ENCODE measurements around the gene LCK. TPM values are rescaled to one million over a fixed set of nuclear protein-coding genes. Genes with fewer than 3 reads are reported as not detected.
A peak's percentile ranks its signal among the peaks of the same experiment; 100 is the strongest.

Gene LCK
- total and polyA plus RNA-seq, 2 experiments from 2014 or later = not detected

DNA sequence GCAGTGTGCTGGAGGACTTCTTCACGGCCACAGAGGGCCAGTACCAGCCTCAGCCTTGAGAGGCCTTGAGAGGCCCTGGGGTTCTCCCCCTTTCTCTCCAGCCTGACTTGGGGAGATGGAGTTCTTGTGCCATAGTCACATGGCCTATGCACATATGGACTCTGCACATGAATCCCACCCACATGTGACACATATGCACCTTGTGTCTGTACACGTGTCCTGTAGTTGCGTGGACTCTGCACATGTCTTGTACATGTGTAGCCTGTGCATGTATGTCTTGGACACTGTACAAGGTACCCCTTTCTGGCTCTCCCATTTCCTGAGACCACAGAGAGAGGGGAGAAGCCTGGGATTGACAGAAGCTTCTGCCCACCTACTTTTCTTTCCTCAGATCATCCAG lies 34.6 kb downstream of the LCK start:
- Histone ChIP-seq H3K9ac (no peak overlapping the region), H3K9me3 (ENCODE audit: low read depth) (no peaks in the 10 kb centered on the region), H3K27me3 (replicated peaks; ENCODE audit: insufficient read depth) (no peaks in the 10 kb centered on the region), H3F3A (ENCODE audit: insufficient read depth) (peaks cover 5% of the 10 kb centered on the region), H3K27ac (no peak overlapping the region), H3K9me2 (ENCODE audit: insufficient read depth) (no peaks in the 10 kb centered on the region), H3K36me3 (ENCODE audit: low read depth) (no peaks in the 10 kb centered on the region), H3K4me1 (ENCODE audit: insufficient read depth) (no peaks in the 10 kb centered on the region), H3K4me2 (ENCODE audit: unreplicated experiment) (no peak overlapping the region), H4K20me1 (ENCODE audit: insufficient read depth) (no peaks in the 10 kb centered on the region), H2AFZ (no peak overlapping the region), H3K4me3 (no peak overlapping the region), H3K79me2 (ENCODE audit: insufficient read depth) (no peaks in the 10 kb centered on the region)
- WGBS, 2 experiments (ENCODE audit: low coverage in 1 of 2, low lambda C conversion rate in 2 of 2, missing lambda C conversion rate in 2 of 2) = 82 to 90% methylated on average over 3 of the region's 3 CpGs
- TF ChIP-seq EZH2phosphoT487 (IDR thresholded peaks at IDR 0.05; ENCODE audit: insufficient read depth, low read depth) (no peak), EZH2 (IDR thresholded peaks at IDR 0.05; ENCODE audit: insufficient read depth, poor library complexity, severe bottlenecking) (no peak)
- no peak for DNase-seq
- in situ Hi-C loops (cut with MboI) = no loop called here

DNA sequence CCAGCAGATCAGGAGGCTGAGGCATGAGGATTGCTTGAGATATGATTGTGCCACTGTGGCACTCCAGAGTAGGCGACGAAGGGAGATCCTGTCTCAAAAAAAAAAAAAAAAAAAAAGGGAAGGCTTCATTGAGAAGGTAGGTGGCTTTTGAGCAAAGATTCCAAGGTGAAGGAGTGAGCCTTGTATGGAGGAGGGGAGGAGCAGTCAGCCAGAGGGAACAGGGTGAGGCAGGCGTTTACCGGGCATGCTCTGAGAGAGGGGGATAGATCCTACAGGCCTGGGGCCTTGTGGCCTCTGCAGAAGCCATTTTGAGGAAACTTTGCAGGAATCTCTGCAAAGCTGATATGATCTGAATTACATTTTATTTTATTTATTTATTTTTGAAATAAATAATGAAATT lies 35.7 kb downstream of the LCK start:
- Histone ChIP-seq H3K4me3 (no peak overlapping the region), H3K9me2 (ENCODE audit: insufficient read depth) (no peaks in the 10 kb centered on the region), H3K4me1 (ENCODE audit: insufficient read depth) (peaks cover 6% of the 10 kb centered on the region), H3K36me3 (ENCODE audit: low read depth) (no peaks in the 10 kb centered on the region), H3K79me2 (ENCODE audit: insufficient read depth) (no peaks in the 10 kb centered on the region), H3K27ac (no peak overlapping the region), H3K27me3 (replicated peaks; ENCODE audit: insufficient read depth) (no peaks in the 10 kb centered on the region), H3K4me2 (ENCODE audit: unreplicated experiment) (no peak overlapping the region), H3K9me3 (ENCODE audit: low read depth) (no peaks in the 10 kb centered on the region), H4K20me1 (ENCODE audit: insufficient read depth) (no peaks in the 10 kb centered on the region), H2AFZ (no peak overlapping the region), H3K9ac (no peak overlapping the region), H3F3A (ENCODE audit: insufficient read depth) (peaks cover 14% of the 10 kb centered on the region)
- TF ChIP-seq EZH2 (IDR thresholded peaks at IDR 0.05; ENCODE audit: insufficient read depth, poor library complexity, severe bottlenecking) (no peak), EZH2phosphoT487 (IDR thresholded peaks at IDR 0.05; ENCODE audit: insufficient read depth, low read depth) (no peak)
- 87 to 91% methylated on average over 4 of the region's 4 CpGs for WGBS, 2 experiments (ENCODE audit: low coverage in 1 of 2, low lambda C conversion rate in 2 of 2, missing lambda C conversion rate in 2 of 2)
- no peak for DNase-seq
- in situ Hi-C loops (cut with MboI) = no loop called here

DNA sequence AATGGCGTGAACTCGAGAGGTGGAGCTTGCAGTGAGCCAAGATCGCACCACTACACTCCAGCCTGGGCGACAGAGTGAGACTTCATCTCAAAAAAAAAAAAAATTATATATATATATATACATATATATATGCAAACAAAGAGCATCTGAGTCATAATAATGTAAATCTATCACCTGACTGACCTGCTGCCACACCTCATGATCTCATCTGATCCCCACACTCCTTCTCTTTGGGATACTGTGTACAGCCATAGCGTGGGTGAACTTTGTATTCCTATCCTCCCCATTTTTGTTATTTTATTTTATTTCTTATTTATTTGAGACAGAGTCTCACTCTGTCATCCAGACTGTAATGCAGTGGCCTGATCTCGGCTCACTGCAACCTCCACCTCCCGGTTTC lies 38.2 kb downstream of the LCK start:
- H3K9me3 ChIP-seq (ENCODE audit: low read depth) = no peaks in the 10 kb centered on the region
- H3K4me2 ChIP-seq (ENCODE audit: unreplicated experiment) = no peak overlapping the region
- WGBS, 2 experiments (ENCODE audit: low coverage in 1 of 2, low lambda C conversion rate in 2 of 2, missing lambda C conversion rate in 2 of 2) = 85 to 92% methylated on average over 7 of the region's 7 CpGs
- no peaks in the 10 kb centered on the region for H3K36me3 ChIP-seq (ENCODE audit: low read depth)
- H3K4me1 ChIP-seq (ENCODE audit: insufficient read depth) = peaks cover 6% of the 10 kb centered on the region
- H3F3A ChIP-seq (ENCODE audit: insufficient read depth) = peaks cover 14% of the 10 kb centered on the region
- no peaks in the 10 kb centered on the region for H3K27me3 ChIP-seq (replicated peaks; ENCODE audit: insufficient read depth)
- TF ChIP-seq EZH2phosphoT487 (IDR thresholded peaks at IDR 0.05; ENCODE audit: insufficient read depth, low read depth) (no peak), EZH2 (IDR thresholded peaks at IDR 0.05; ENCODE audit: insufficient read depth, poor library complexity, severe bottlenecking) (no peak)
- no peak for DNase-seq
- no peak overlapping the region for H2AFZ ChIP-seq
- H3K79me2 ChIP-seq (ENCODE audit: insufficient read depth) = peaks cover 23% of the 10 kb centered on the region
- in situ Hi-C loops (cut with MboI) = no loop called here
- H3K4me3 ChIP-seq = no peak overlapping the region
- no peaks in the 10 kb centered on the region for H3K9me2 ChIP-seq (ENCODE audit: insufficient read depth)
- no peak overlapping the region for H3K9ac ChIP-seq
- no peaks in the 10 kb centered on the region for H4K20me1 ChIP-seq (ENCODE audit: insufficient read depth)
- no peak overlapping the region for H3K27ac ChIP-seq

DNA sequence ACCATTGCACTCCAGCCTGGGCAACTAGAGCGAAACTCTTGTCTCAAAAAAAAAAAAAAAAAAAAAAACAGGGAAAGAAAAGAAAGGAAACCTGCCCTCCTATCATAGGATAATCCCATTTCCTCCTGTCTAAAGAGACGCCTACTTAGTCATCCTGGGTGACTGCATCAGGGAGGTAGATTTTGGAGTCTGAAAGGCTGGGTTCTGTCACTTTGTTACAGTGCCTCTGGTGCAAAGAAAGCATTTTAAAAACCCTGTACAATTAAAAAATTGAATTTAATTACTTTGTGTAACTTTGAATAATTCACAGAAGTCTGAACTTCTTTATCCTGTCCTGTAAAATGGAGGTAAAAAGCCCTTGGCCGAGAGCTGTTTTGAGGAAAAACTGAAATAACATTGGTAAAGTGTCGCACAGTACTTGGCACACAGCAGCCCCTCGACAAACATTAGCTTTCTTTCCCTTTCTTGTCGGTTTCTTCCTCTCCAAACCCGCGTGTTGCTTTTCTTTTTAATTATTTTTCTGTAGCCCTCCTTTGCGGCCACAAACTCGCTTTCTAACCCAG lies 40.2 kb downstream of the LCK start:
- Histone ChIP-seq H3K36me3 (ENCODE audit: low read depth) (no peaks in the 10 kb centered on the region), H3K9me2 (ENCODE audit: insufficient read depth) (no peaks in the 10 kb centered on the region), H3K79me2 (ENCODE audit: insufficient read depth) (peaks cover 43% of the 10 kb centered on the region), H2AFZ (peak overlapping the region; percentile 94), H3K27me3 (replicated peaks; ENCODE audit: insufficient read depth) (no peaks in the 10 kb centered on the region), H3K27ac (peak overlapping the region; percentile 64), H3K4me3 (peak overlapping the region; percentile 81), H3K4me1 (ENCODE audit: insufficient read depth) (peaks cover 6% of the 10 kb centered on the region), H3K9me3 (ENCODE audit: low read depth) (no peaks in the 10 kb centered on the region), H4K20me1 (ENCODE audit: insufficient read depth) (no peaks in the 10 kb centered on the region), H3F3A (ENCODE audit: insufficient read depth) (peaks cover 14% of the 10 kb centered on the region), H3K9ac (peak overlapping the region; percentile 79), H3K4me2 (ENCODE audit: unreplicated experiment) (peak overlapping the region; percentile 72)
- DNase-seq = peak; percentile 72
- TF ChIP-seq EZH2 (IDR thresholded peaks at IDR 0.05; ENCODE audit: insufficient read depth, poor library complexity, severe bottlenecking) (no peak), EZH2phosphoT487 (IDR thresholded peaks at IDR 0.05; ENCODE audit: insufficient read depth, low read depth) (no peak)
- WGBS, 2 experiments (ENCODE audit: low coverage in 1 of 2, low lambda C conversion rate in 2 of 2, missing lambda C conversion rate in 2 of 2) = 59 to 61% methylated on average over 9 to 10 of the region's 10 CpGs
- in situ Hi-C loops (cut with MboI) = no loop called here
